A673 (cell line): ENCODE measurements around the gene CRK. TPM values are rescaled to one million over a fixed set of nuclear protein-coding genes. Genes with fewer than 3 reads are reported as not detected.
A peak's percentile ranks its signal among the peaks of the same experiment; 100 is the strongest.

Experiments used
- BruUV-seq: library from RNA; stranded (reverse); fragments of 400-500 nt; replicated peaks from 2 replicates; lab custom pipeline; 2021; lab: Mats Ljungman, UMichigan
- CTCF ChIA-PET: fragments of 300-600 bp; sonication (Branson Sonifier 250); formaldehyde crosslinking; loops from one replicate; lab custom pipeline; 2022; ENCODE audit warnings: antibody characterized with exemption; lab: Charles Lee
- POLR2A ChIA-PET: fragments of 300-600 bp; sonication (Branson Sonifier 250); formaldehyde crosslinking; loops from one replicate; lab custom pipeline; 2022; ENCODE audit warnings: antibody characterized with exemption; ENCODE audit not compliant: low non-redundant PET; lab: Charles Lee
- DNase-seq: peaks from one replicate; pipeline ENCODE4 v3.0.0-alpha.2; 2015; ENCODE audit warnings: low spot score
- H3K27ac ChIP-seq: fragments of 200-600 bp; sonication (generic); 2 replicates; pipeline ENCODE4 v1.5.1; 2016; ENCODE audit warnings: mixed run types, low read depth, mild to moderate bottlenecking, mixed read lengths, antibody characterized with exemption, low read length; ENCODE audit not compliant: poor library complexity, severe bottlenecking
- H3K27me3 ChIP-seq: fragments of 200-600 bp; sonication (generic); replicated peaks from 2 replicates; pipeline ENCODE4 v1.6.1; 2017; ENCODE audit warnings: mixed run types, low read depth, mild to moderate bottlenecking, mixed read lengths, antibody characterized with exemption, low read length; ENCODE audit not compliant: insufficient read depth, poor library complexity
- H3K36me3 ChIP-seq: fragments of 200-600 bp; sonication (generic); 2 replicates; pipeline ENCODE4 v1.6.1; 2016; ENCODE audit warnings: mixed run types, mild to moderate bottlenecking, mixed read lengths, antibody characterized with exemption, low read length; ENCODE audit not compliant: insufficient read depth, poor library complexity, severe bottlenecking
- H3K4me1 ChIP-seq: fragments of 200-600 bp; sonication (generic); 2 replicates; pipeline ENCODE4 v1.6.1; 2017; ENCODE audit warnings: mixed run types, mild to moderate bottlenecking, mixed read lengths, antibody characterized with exemption, low read length; ENCODE audit not compliant: insufficient read depth, poor library complexity, severe bottlenecking
- H3K4me3 ChIP-seq: fragments of 200-600 bp; sonication (generic); 2 replicates; pipeline ENCODE4 v1.5.1; 2016; ENCODE audit warnings: low read depth, mixed run types, mild to moderate bottlenecking, mixed read lengths, low read length; ENCODE audit not compliant: poor library complexity, severe bottlenecking
- H3K9me3 ChIP-seq: fragments of 200-600 bp; sonication (generic); 2 replicates; pipeline ENCODE4 v1.6.1; 2016; ENCODE audit warnings: mixed run types, low read depth, mild to moderate bottlenecking, mixed read lengths, antibody characterized with exemption, low read length; ENCODE audit not compliant: poor library complexity, severe bottlenecking
- EZH2 ChIP-seq: fragments of 200-600 bp; sonication (generic); IDR thresholded peaks from 2 replicates; pipeline ENCODE4 v1.6.1; 2017; ENCODE audit warnings: borderline replicate concordance, low read depth, mild to moderate bottlenecking, mixed read lengths, antibody characterized with exemption, low read length; ENCODE audit not compliant: poor library complexity, severe bottlenecking
- intact Hi-C: fragments of 100-400 bp; cut with micrococcal nuclease; formaldehyde crosslinking; loops from one replicate; pipeline ENCODE4 v1.10.0; 2022; ENCODE audit not compliant: unreplicated experiment
- total RNA-seq: library from RNA; stranded (reverse); gene quantifications from 2 replicates; pipeline ENCODE4 v1.2.3, GENCODE V29; 2021
- TF ChIP-seq, protein P1 (sequence below): fragments of 300-800, 200-600 bp; sonication (generic); conservative IDR thresholded peaks from 2 replicates; pipeline ENCODE4 v1.5.1; 2017; ENCODE audit warnings: low read depth, mild to moderate bottlenecking, antibody characterized with exemption, low read length, moderate library complexity, mixed read lengths

The CRK gene
- total RNA-seq, 1 experiment from 2014 or later, result 85.9 TPM

DNA sequence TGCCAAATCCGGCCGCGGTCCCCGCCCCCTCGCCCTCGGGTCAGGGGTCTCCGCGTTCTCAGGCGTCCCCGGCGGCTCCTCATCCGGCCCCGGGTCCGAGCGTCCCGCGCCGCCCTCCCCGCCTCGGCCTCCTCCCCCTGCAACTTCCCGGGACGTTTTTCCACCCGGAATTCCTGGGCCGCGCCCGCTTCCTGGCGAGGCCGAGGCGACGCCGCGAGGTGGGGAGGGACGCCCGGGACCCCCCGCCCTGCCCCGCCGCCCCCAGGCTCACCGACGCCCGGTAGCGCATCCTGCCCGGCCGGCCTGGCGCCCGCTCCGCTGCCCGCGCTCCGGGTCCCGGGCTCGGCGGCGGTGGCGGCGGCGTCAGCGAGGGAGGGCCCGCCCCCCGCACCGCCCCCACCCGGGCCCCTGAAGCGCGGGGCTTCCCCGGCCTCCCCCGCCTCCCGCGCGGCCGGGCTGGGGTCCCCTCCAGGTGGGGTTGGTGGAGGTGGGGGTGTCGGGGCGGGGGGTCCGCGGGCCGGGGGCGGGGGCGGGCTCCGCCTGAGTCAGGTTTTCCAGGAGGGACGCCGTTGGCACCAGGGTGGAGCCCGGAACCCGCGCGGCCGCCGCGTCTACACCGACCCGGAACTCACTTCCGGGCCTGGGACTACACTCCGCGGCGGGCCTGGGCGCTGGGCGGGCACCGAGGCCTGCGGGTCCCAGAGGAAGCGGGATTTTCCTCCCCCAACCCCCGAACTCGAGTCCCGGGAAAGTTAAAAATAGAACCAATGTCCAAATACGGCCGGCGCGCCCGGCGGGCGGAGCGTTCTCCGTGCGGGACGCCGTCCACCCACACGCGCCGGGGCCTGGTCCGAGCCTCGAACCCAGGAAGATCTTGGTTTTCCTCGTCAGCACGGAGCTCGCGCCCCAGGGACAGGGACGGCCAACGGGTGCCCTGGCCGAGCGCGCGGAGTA, 29.7 kb upstream of the CRK start:
- intact Hi-C loops, result no loop called here
- H3K27ac ChIP-seq, result peak overlapping the region; percentile 84
- CTCF ChIA-PET, result interaction anchor here (0.9 kb wide), 1 partner anchor 29 kb away, joined by 4 read pairs; no protein-coding TSS in a partner anchor
- POLR2A ChIA-PET, result no interaction called here
- peak; percentile 76 for DNase-seq
- peaks cover 12% of the 10 kb centered on the region for H3K4me1 ChIP-seq
- BruUV-seq, result no TSS peak
- H3K36me3 ChIP-seq, result peaks cover 20% of the 10 kb centered on the region
- no peak for TF ChIP-seq EZH2
- TF ChIP-seq, protein P1, sequence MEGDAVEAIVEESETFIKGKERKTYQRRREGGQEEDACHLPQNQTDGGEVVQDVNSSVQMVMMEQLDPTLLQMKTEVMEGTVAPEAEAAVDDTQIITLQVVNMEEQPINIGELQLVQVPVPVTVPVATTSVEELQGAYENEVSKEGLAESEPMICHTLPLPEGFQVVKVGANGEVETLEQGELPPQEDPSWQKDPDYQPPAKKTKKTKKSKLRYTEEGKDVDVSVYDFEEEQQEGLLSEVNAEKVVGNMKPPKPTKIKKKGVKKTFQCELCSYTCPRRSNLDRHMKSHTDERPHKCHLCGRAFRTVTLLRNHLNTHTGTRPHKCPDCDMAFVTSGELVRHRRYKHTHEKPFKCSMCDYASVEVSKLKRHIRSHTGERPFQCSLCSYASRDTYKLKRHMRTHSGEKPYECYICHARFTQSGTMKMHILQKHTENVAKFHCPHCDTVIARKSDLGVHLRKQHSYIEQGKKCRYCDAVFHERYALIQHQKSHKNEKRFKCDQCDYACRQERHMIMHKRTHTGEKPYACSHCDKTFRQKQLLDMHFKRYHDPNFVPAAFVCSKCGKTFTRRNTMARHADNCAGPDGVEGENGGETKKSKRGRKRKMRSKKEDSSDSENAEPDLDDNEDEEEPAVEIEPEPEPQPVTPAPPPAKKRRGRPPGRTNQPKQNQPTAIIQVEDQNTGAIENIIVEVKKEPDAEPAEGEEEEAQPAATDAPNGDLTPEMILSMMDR, result no peak
- peak overlapping the region; percentile 79 for H3K4me3 ChIP-seq
- H3K27me3 ChIP-seq, result no peaks in the 10 kb centered on the region
- H3K9me3 ChIP-seq, result no peaks in the 10 kb centered on the region

DNA sequence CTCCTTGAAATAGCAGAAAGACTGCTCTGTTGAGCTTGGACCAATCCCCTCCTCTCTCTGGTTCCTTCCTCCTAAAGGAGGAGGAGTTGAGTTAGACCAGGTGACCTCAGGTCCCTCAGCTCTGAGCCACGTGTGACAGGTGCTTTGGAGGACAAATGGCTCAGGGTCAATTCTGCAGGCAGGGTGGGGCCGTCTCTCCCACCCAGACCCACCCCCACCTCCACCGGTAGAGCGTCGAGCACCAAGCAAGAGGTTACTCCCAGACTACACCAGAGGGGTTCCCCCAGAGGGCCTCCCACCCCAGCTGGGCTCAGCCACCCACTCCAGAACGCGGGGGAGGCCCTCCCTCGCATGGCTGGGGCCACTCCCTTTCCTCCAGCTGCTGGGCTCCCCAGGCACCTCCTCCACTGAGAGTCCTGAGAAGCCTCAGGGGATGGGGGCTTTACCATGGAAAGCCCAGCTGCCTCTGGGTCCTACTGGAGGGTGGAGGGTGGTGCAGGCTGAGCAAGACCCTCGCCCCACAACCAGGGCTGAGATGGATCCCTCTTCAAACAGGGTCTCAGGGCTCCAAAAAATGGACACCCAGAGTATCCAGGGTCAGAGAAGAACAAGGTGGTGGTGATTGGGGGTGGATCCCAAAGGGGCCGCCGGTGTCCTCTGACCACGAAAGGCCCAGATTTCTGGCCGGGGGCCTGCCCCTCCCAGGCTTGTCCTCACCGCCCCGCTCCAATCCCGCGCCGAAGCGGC, 28.8 kb upstream of the CRK start:
- CTCF ChIA-PET, result interaction anchor here (0.9 kb wide), 1 partner anchor 30 kb away, joined by 4 read pairs; no protein-coding TSS in a partner anchor
- intact Hi-C loops, result no loop called here
- peaks cover 12% of the 10 kb centered on the region for H3K4me1 ChIP-seq
- peaks cover 24% of the 10 kb centered on the region for H3K36me3 ChIP-seq
- no TSS peak for BruUV-seq
- POLR2A ChIA-PET, result no interaction called here
- DNase-seq, result peak; percentile 83
- TF ChIP-seq EZH2, result no peak
- TF ChIP-seq, protein P1, result no peak
- H3K27me3 ChIP-seq, result no peaks in the 10 kb centered on the region
- H3K4me3 ChIP-seq, result peak overlapping the region; percentile 79
- no peaks in the 10 kb centered on the region for H3K9me3 ChIP-seq
- H3K27ac ChIP-seq, result peak overlapping the region; percentile 83

DNA sequence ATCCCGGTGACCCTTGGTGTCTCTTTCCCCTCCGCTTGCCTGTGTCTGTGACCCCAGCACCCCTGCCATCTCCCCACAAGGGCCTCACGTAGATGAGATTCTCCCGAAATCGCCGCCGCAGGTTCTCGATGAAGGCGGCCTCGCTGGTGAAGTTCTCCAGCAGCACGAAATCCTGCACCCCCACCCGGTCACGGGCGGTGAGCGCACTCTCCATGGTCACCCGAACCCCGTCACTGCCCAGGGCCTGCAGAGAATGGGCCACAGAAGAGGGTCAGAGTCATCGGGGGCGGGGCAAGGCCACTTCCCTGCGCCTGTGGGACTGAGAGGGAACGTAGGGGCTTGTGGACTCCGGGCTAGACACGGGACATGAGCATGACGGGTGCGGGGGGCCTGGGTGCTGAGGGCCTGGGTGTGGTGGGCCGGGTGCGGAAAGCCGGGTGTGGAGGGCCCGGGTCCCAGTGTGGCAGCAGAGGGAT, 28.1 kb upstream of the CRK start:
- no peak overlapping the region for H3K27ac ChIP-seq
- H3K27me3 ChIP-seq, result no peaks in the 10 kb centered on the region
- ChIA-PET CTCF (no interaction called here), POLR2A (interaction anchor here (0.7 kb wide), 1 partner anchor 482 kb away, joined by 4 read pairs; no protein-coding TSS in a partner anchor)
- no peaks in the 10 kb centered on the region for H3K9me3 ChIP-seq
- intact Hi-C loops, result no loop called here
- no TSS peak for BruUV-seq
- DNase-seq, result no peak
- peaks cover 12% of the 10 kb centered on the region for H3K4me1 ChIP-seq
- H3K4me3 ChIP-seq, result no peak overlapping the region
- TF ChIP-seq, protein P1, result no peak
- TF ChIP-seq EZH2, result no peak
- H3K36me3 ChIP-seq, result peaks cover 27% of the 10 kb centered on the region
